CD4-positive, alpha-beta T cell treated with Interleukin-4 for 4 hours (primary cell): ENCODE data around the gene PIP5K1B.

Experiments used
- DNase-seq: peaks from one replicate; pipeline ENCODE4 v3.0.0-alpha.2; 2020

The PIP5K1B gene

GRCh38 chr9:69001921-69002320, 296.9 kb downstream of the PIP5K1B start:
- DNase-seq: no peak

- no peak for DNase-seq
Observed at GRCh38 chr9:69003051-69003450, 298.0 kb downstream of the PIP5K1B start.

GRCh38 chr9:69004836-69005235, 299.8 kb downstream of the PIP5K1B start:
- no peak for DNase-seq

GRCh38 chr9:69009708-69010107, 304.7 kb downstream of the PIP5K1B start:
- no peak for DNase-seq

- DNase-seq: no peak
Observed at GRCh38 chr9:69012696-69013381, 307.8 kb downstream of the PIP5K1B start.

- no peak for DNase-seq
Observed at GRCh38 chr9:69013382-69013727, 308.3 kb downstream of the PIP5K1B start.

- DNase-seq: no peak
Observed at GRCh38 chr9:69014013-69014412, 309.0 kb downstream of the PIP5K1B start, which contains the start of gene PRKACG. PRKACG (minus strand) TSS chr9:69014113; CDS start chr9:69014092, 21 bp downstream.

GRCh38 chr9:69016191-69017096, 311.4 kb downstream of the PIP5K1B start:
- DNase-seq: no peak

- no peak for DNase-seq
Observed at GRCh38 chr9:69018737-69019136, 313.7 kb downstream of the PIP5K1B start.

GRCh38 chr9:69019808-69020207, 314.8 kb downstream of the PIP5K1B start:
- peak; percentile 50 for DNase-seq

DNA sequence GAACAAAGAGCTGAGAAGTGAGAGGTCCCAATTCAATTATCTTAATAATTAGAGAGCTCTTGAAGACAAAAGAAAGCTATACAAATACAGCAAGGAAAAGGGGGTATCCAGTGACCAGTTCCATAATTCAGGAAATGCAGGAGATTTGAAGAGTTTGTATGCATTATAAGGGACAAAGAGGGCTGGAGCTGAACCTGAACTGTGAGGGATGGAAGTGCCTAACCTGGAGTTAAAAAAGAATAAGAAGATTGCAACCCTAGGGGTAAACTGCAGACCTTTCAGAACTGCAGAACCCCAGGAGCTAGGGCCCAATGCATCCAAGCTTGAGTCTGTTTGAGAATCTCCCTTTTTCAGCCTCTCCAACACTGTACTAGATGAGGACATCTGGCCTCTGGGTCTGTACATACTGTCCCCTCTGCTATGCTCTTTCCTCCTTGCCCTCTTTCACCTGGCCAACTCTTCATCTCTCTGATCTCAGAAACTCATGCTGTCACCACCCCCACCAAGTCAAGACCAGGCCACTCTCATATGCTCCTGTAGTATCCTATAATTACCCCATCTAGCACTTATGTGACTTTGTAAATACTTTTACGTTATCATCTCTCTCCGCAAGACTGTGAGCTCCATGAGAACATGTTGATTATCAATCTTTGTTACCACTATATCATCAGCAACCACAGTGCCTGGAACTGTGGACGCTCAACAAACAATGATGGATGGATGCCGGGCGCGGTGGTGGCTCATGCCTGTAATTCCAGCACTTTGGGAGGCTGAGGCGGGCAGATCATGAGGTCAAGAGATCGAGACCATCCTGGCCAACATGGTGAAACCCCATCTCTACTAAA, 315.5 kb downstream of the PIP5K1B start:
- no peak for DNase-seq

GRCh38 chr9:69023650-69024049, 318.6 kb downstream of the PIP5K1B start:
- no peak for DNase-seq

GRCh38 chr9:69027355-69028097, 322.5 kb downstream of the PIP5K1B start:
- DNase-seq: peak; percentile 68

DNA sequence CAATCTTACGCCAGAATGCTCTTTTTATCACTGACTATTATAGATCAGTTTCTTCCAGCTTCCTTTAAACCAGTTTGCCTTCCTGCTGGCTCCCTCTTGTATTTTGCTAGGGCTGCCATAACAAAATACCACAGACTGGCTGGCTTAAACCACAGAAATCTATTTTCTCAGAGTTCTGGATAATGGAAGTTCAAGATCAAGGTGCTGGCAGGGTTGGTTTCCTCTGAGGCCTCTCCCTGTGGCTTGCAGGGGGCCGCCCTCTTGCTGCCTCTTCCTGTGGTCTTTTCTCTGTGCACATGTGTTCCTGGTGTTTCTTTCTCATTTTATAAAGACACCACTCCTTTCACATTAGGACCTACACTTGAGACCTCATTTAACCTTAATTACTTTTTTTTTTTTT, 323.7 kb downstream of the PIP5K1B start:
- peak; percentile 37 for DNase-seq

- DNase-seq: no peak
Observed at GRCh38 chr9:69029535-69029934, 324.5 kb downstream of the PIP5K1B start.

DNA sequence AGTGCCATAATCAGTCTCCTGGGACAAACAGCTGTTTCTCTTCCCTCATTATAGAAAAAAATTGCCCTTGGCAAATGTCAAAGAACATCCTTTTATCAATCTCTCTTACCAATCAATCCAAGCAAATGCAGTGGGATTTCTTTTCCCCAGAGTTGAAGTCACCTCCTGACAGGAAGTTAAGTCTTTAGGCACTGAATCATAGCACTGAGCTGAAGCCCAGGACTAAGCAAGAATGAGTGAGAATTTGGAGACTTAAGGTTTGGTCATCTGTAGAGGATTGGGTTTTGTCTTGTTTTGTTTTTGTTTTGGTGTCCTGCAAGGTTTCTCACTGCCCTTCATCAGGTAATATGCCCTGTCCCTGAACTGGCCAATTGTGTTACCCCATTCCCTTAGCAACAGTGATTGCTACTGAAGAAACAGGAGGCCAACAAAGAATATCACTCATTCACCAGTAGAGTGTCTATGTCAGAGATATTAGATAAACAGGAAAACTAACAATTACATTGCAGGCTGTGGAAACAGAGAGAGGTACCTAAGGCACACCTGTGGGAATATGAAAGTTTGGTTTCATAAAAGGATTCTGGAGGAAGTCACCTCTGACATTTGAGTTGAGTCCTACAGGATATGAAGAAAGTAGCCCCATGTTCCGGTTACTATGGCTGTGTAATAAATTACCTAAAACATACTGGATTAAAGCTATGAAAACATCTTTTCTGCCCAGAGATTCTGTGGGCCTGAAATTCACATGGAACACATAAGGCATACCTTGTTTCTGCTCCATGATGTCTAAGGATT, 326.0 kb downstream of the PIP5K1B start:
- DNase-seq: no peak

- DNase-seq: no peak
Observed at GRCh38 chr9:69034071-69034470, 329.0 kb downstream of the PIP5K1B start.

GRCh38 chr9:69035438-69036308, 330.6 kb downstream of the PIP5K1B start, which contains the start of gene FXN:
FXN (plus strand) TSS chr9:69035752; CDS start chr9:69035783, 31 bp downstream.
- DNase-seq: peak; percentile 75

GRCh38 chr9:69036309-69036708, 331.3 kb downstream of the PIP5K1B start:
- peak; percentile 21 for DNase-seq

GRCh38 chr9:69036799-69037198, 331.8 kb downstream of the PIP5K1B start:
- no peak for DNase-seq
